HepG2 (cell line): ENCODE data around the gene ADCY7. TPM values are rescaled to one million over a fixed set of nuclear protein-coding genes. Genes with fewer than 3 reads are reported as not detected.

Experiments used
- CC2D1A ChIP-seq: sonication (generic); formaldehyde crosslinking; IDR thresholded peaks from 2 replicates; pipeline ENCODE4 v1.8.1; 2023; ENCODE audit warnings: mild to moderate bottlenecking, missing genetic modification reagents
- ELF1 ChIP-seq: sonication (generic); formaldehyde crosslinking; IDR thresholded peaks from 2 replicates; pipeline ENCODE4 v1.4.0; 2020; ENCODE audit warnings: missing genetic modification reagents
- KAT7 ChIP-seq: IDR thresholded peaks from 2 replicates; pipeline ENCODE4 v1.6.1; 2018; ENCODE audit warnings: borderline replicate concordance, missing compliant biosample characterization
- MATR3 ChIP-seq: sonication (generic); formaldehyde crosslinking; IDR thresholded peaks from 2 replicates; pipeline ENCODE4 v1.4.0; 2020; ENCODE audit warnings: missing genetic modification reagents
- MED8 ChIP-seq: sonication (generic); formaldehyde crosslinking; IDR thresholded peaks from 2 replicates; pipeline ENCODE4 v1.8.1; 2023; ENCODE audit warnings: mild to moderate bottlenecking, missing genetic modification reagents; ENCODE audit not compliant: insufficient replicate concordance
- NFIB ChIP-seq: sonication (generic); formaldehyde crosslinking; IDR thresholded peaks from 2 replicates; pipeline ENCODE4 v1.9.0; 2021; ENCODE audit warnings: missing genetic modification reagents, mild to moderate bottlenecking, borderline replicate concordance
- NONO ChIP-seq, 2 experiments: fragments of 450-650 bp in 1 of 2; sonication (generic) in 1 of 2; formaldehyde crosslinking in 1 of 2; IDR thresholded peaks in 1 of 2; conservative IDR thresholded peaks in 1 of 2; 2 replicates each; pipeline versions ENCODE4 v1.6.1 to v1.8.0; 2017 to 2022; ENCODE audit warnings: mild to moderate bottlenecking in 1 of 2, missing genetic modification reagents in 1 of 2, moderate library complexity in 1 of 2
- RFX1 ChIP-seq: fragments of 450-650 bp; IDR thresholded peaks from 2 replicates; pipeline ENCODE4 v1.6.1; 2017
- SETDB1 ChIP-seq: sonication (generic); formaldehyde crosslinking; IDR thresholded peaks from 2 replicates; pipeline ENCODE4 v1.5.1; 2020; ENCODE audit warnings: missing genetic modification reagents, mild to moderate bottlenecking, borderline replicate concordance
- SIN3A ChIP-seq: IDR thresholded peaks from 2 replicates; pipeline ENCODE4 v1.6.1; 2011; ENCODE audit warnings: low read depth, mild to moderate bottlenecking, control low read depth, low read length, borderline replicate concordance
- SIX1 ChIP-seq: sonication (generic); formaldehyde crosslinking; IDR thresholded peaks from 2 replicates; pipeline ENCODE4 v1.4.0; 2020; ENCODE audit warnings: missing genetic modification reagents, borderline replicate concordance
- YEATS4 ChIP-seq: sonication (generic); formaldehyde crosslinking; IDR thresholded peaks from 2 replicates; pipeline ENCODE4 v1.4.0; 2020; ENCODE audit warnings: missing genetic modification reagents, borderline replicate concordance
- ZBTB1 ChIP-seq: sonication (generic); formaldehyde crosslinking; IDR thresholded peaks from 2 replicates; pipeline ENCODE4 v1.4.0; 2020; ENCODE audit warnings: missing genetic modification reagents, borderline replicate concordance
- ZC3H13 ChIP-seq: sonication (generic); formaldehyde crosslinking; IDR thresholded peaks from 2 replicates; pipeline ENCODE4 v1.8.1; 2023; ENCODE audit warnings: mild to moderate bottlenecking, missing genetic modification reagents, moderate library complexity
- ZNF354B ChIP-seq: sonication (generic); formaldehyde crosslinking; IDR thresholded peaks from 2 replicates; pipeline ENCODE4 v1.8.0; 2022; ENCODE audit warnings: mild to moderate bottlenecking, missing genetic modification reagents
- polyA plus RNA-seq, 8 experiments: library from polyadenylated mRNA; depleted of rRNA in 3 of 8; stranded (reverse) in 7 of 8; unstranded in 1 of 8; fragments of >200 nt; fragmentation: Illumina TruSeq in 4 of 8; extraction: Trizol in 4 of 8; gene quantifications; 2 replicates each; pipeline versions ENCODE4 v1.2.1 to v1.2.3, GENCODE V29; 2011 to 2016; ENCODE audit warnings: low read depth in 4 of 8, missing spikeins in 1 of 8, mixed read lengths in 1 of 8; ENCODE audit not compliant: insufficient read depth in 1 of 8
- total RNA-seq, 5 experiments: library from RNA; depleted of rRNA; stranded (reverse); fragments of >200 nt; fragmentation: Illumina TruSeq; extraction: Trizol; gene quantifications; 2 replicates each; pipeline ENCODE4 v1.2.3, GENCODE V29; 2016; ENCODE audit warnings: low read depth in 1 of 5
- TF ChIP-seq, protein P1 (sequence below): sonication (generic); formaldehyde crosslinking; IDR thresholded peaks from 2 replicates; pipeline ENCODE4 v1.4.0; 2020; ENCODE audit warnings: missing genetic modification reagents, mild to moderate bottlenecking, borderline replicate concordance
- TF ChIP-seq, protein P2 (sequence below): IDR thresholded peaks from 2 replicates; pipeline ENCODE4 v1.6.1; 2018; ENCODE audit warnings: missing genetic modification reagents, mild to moderate bottlenecking, missing compliant biosample characterization
- TF ChIP-seq, protein P3 (sequence below): IDR thresholded peaks from 2 replicates; pipeline ENCODE4 v1.6.1; 2016; ENCODE audit warnings: control low read depth
- TF ChIP-seq, protein P4 (sequence below): sonication (generic); formaldehyde crosslinking; IDR thresholded peaks from 2 replicates; pipeline ENCODE4 v1.9.0; 2021; ENCODE audit warnings: missing genetic modification reagents, borderline replicate concordance
- TF ChIP-seq, protein P5 (sequence below): sonication (generic); formaldehyde crosslinking; IDR thresholded peaks from 2 replicates; pipeline ENCODE4 v1.4.0; 2020; ENCODE audit warnings: missing genetic modification reagents

Gene ADCY7
- total and polyA plus RNA-seq, 2 of the 13 experiments (the other 11 are each of a cell fraction or from before 2014, with no cell fraction given): 2.2 to 4.3 TPM

DNA sequence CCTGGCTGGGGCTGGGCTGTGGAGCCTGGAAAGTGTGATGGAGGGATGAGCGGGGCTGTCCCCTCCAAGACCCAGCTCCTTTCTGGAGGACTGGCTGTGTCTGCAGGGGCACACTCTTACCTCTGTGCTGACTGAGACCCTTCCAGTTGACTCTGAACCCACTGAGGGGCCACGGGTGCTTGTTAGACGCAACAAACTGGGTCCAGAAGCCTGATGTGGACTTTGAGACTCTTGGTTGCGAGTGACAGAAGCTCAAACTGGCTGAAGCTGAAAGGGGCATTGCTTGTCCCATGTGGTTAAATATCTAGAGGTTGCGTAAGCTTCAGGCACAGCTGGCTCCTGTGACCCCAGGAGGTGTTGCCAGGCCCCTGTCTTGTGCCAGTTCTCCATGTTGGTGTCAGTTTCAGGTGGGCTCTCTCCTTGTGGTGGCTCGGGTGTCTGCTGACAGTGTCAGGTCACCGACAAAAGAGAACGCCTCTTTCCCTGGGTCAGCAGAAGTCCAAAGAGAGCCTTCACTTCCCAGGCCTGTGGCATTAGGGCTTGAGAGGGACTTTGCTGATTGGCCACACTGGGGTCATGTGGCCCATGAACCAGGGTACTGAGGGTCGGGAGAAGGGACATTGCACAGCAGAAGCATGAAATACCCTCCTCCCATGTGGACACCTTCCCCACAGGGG, 16.7 kb downstream of the ADCY7 start (continued):
- TF ChIP-seq, protein P1, sequence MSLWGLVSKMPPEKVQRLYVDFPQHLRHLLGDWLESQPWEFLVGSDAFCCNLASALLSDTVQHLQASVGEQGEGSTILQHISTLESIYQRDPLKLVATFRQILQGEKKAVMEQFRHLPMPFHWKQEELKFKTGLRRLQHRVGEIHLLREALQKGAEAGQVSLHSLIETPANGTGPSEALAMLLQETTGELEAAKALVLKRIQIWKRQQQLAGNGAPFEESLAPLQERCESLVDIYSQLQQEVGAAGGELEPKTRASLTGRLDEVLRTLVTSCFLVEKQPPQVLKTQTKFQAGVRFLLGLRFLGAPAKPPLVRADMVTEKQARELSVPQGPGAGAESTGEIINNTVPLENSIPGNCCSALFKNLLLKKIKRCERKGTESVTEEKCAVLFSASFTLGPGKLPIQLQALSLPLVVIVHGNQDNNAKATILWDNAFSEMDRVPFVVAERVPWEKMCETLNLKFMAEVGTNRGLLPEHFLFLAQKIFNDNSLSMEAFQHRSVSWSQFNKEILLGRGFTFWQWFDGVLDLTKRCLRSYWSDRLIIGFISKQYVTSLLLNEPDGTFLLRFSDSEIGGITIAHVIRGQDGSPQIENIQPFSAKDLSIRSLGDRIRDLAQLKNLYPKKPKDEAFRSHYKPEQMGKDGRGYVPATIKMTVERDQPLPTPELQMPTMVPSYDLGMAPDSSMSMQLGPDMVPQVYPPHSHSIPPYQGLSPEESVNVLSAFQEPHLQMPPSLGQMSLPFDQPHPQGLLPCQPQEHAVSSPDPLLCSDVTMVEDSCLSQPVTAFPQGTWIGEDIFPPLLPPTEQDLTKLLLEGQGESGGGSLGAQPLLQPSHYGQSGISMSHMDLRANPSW (CRISPR knock-in tag): no peak
- TF ChIP-seq ZNF354B (CRISPR knock-in tag): no peak
- peak; percentile 66; the same call in 1 of the 2 replicates for TF ChIP-seq KAT7
- TF ChIP-seq, protein P2, sequence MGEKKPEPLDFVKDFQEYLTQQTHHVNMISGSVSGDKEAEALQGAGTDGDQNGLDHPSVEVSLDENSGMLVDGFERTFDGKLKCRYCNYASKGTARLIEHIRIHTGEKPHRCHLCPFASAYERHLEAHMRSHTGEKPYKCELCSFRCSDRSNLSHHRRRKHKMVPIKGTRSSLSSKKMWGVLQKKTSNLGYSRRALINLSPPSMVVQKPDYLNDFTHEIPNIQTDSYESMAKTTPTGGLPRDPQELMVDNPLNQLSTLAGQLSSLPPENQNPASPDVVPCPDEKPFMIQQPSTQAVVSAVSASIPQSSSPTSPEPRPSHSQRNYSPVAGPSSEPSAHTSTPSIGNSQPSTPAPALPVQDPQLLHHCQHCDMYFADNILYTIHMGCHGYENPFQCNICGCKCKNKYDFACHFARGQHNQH (CRISPR knock-in tag): peak; percentile 54; the same call in 1 of the 2 replicates
- no peak for TF ChIP-seq ZBTB1
- TF ChIP-seq ZC3H13 (CRISPR knock-in tag): no peak
- no peak for TF ChIP-seq NFIB (CRISPR knock-in tag)
- TF ChIP-seq, protein P3, sequence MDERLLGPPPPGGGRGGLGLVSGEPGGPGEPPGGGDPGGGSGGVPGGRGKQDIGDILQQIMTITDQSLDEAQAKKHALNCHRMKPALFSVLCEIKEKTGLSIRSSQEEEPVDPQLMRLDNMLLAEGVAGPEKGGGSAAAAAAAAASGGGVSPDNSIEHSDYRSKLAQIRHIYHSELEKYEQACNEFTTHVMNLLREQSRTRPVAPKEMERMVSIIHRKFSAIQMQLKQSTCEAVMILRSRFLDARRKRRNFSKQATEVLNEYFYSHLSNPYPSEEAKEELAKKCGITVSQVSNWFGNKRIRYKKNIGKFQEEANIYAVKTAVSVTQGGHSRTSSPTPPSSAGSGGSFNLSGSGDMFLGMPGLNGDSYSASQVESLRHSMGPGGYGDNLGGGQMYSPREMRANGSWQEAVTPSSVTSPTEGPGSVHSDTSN: no peak
- TF ChIP-seq, protein P4, sequence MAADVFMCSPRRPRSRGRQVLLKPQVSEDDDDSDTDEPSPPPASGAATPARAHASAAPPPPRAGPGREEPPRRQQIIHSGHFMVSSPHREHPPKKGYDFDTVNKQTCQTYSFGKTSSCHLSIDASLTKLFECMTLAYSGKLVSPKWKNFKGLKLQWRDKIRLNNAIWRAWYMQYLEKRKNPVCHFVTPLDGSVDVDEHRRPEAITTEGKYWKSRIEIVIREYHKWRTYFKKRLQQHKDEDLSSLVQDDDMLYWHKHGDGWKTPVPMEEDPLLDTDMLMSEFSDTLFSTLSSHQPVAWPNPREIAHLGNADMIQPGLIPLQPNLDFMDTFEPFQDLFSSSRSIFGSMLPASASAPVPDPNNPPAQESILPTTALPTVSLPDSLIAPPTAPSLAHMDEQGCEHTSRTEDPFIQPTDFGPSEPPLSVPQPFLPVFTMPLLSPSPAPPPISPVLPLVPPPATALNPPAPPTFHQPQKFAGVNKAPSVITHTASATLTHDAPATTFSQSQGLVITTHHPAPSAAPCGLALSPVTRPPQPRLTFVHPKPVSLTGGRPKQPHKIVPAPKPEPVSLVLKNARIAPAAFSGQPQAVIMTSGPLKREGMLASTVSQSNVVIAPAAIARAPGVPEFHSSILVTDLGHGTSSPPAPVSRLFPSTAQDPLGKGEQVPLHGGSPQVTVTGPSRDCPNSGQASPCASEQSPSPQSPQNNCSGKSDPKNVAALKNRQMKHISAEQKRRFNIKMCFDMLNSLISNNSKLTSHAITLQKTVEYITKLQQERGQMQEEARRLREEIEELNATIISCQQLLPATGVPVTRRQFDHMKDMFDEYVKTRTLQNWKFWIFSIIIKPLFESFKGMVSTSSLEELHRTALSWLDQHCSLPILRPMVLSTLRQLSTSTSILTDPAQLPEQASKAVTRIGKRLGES: no peak
- TF ChIP-seq MATR3 (CRISPR knock-in tag): no peak
- no peak for TF ChIP-seq NONO (IDR thresholded peaks at IDR 0.05)
- TF ChIP-seq NONO (CRISPR knock-in tag; conservative IDR thresholded peaks at IDR 0.05): peak; percentile 74; the same call in 1 of the 2 replicates
- TF ChIP-seq SETDB1: 0 out of 2 replicates have a peak, but pooled peaks have one; percentile 61
- TF ChIP-seq, protein P5, sequence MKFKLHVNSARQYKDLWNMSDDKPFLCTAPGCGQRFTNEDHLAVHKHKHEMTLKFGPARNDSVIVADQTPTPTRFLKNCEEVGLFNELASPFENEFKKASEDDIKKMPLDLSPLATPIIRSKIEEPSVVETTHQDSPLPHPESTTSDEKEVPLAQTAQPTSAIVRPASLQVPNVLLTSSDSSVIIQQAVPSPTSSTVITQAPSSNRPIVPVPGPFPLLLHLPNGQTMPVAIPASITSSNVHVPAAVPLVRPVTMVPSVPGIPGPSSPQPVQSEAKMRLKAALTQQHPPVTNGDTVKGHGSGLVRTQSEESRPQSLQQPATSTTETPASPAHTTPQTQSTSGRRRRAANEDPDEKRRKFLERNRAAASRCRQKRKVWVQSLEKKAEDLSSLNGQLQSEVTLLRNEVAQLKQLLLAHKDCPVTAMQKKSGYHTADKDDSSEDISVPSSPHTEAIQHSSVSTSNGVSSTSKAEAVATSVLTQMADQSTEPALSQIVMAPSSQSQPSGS: no peak; the same call in 1 of the 2 replicates
- no peak for TF ChIP-seq RFX1
- TF ChIP-seq CC2D1A (CRISPR knock-in tag): no peak
- peak; percentile 69; the same call in 1 of the 2 replicates for TF ChIP-seq SIN3A
- no peak for TF ChIP-seq SIX1
- no peak for TF ChIP-seq MED8 (CRISPR knock-in tag)
- peak; percentile 66; the same call in 1 of the 2 replicates for TF ChIP-seq YEATS4 (CRISPR knock-in tag)
- peak; percentile 41; the same call in 1 of the 2 replicates for TF ChIP-seq ELF1 (CRISPR knock-in tag)
